Subcutaneous adipose tissue (tissue), 4 donors: ENCODE measurements around the gene PTBP3. TPM values are rescaled to one million over a fixed set of nuclear protein-coding genes. Genes with fewer than 3 reads are reported as not detected.

ENCODE experiments used
- total RNA-seq, 4 donors: library from RNA; depleted of rRNA; stranded (reverse); fragments of >200 nt; gene quantifications; one replicate each; pipeline ENCODE4 v1.1.0, GENCODE V29; 2016
- TF ChIP-seq, protein P1 (sequence below): fragments of 450-650 bp; IDR thresholded peaks from one replicate; pipeline ENCODE4 v1.5.1; 2016; ENCODE audit warnings: low read depth, mild to moderate bottlenecking, control low read depth, antibody characterized with exemption, moderate library complexity

Gene PTBP3
- total RNA-seq, 4 donors from 2014 or later = 27.3 to 51.8 (median 37.9) TPM

DNA sequence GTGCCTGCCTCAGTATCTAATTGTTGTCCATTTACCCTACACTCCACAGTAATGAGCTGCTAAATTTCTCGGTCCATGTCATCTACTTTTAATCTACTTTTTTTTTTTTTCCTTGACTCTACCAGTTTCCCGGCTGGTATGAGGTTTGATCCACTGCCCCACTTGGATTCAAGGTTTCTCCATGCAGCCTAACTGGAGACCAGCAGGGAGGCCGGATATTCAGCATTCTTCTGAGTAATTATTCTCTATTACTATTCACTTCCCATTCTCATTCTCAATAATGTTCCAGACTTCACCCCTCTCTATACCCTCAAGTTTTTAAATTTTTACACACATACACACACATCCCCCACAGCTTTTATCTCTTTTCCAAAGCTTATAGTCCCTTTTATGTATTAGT, 107.3 kb downstream of the PTBP3 start:
- TF ChIP-seq, protein P1, sequence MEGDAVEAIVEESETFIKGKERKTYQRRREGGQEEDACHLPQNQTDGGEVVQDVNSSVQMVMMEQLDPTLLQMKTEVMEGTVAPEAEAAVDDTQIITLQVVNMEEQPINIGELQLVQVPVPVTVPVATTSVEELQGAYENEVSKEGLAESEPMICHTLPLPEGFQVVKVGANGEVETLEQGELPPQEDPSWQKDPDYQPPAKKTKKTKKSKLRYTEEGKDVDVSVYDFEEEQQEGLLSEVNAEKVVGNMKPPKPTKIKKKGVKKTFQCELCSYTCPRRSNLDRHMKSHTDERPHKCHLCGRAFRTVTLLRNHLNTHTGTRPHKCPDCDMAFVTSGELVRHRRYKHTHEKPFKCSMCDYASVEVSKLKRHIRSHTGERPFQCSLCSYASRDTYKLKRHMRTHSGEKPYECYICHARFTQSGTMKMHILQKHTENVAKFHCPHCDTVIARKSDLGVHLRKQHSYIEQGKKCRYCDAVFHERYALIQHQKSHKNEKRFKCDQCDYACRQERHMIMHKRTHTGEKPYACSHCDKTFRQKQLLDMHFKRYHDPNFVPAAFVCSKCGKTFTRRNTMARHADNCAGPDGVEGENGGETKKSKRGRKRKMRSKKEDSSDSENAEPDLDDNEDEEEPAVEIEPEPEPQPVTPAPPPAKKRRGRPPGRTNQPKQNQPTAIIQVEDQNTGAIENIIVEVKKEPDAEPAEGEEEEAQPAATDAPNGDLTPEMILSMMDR = no peak

DNA sequence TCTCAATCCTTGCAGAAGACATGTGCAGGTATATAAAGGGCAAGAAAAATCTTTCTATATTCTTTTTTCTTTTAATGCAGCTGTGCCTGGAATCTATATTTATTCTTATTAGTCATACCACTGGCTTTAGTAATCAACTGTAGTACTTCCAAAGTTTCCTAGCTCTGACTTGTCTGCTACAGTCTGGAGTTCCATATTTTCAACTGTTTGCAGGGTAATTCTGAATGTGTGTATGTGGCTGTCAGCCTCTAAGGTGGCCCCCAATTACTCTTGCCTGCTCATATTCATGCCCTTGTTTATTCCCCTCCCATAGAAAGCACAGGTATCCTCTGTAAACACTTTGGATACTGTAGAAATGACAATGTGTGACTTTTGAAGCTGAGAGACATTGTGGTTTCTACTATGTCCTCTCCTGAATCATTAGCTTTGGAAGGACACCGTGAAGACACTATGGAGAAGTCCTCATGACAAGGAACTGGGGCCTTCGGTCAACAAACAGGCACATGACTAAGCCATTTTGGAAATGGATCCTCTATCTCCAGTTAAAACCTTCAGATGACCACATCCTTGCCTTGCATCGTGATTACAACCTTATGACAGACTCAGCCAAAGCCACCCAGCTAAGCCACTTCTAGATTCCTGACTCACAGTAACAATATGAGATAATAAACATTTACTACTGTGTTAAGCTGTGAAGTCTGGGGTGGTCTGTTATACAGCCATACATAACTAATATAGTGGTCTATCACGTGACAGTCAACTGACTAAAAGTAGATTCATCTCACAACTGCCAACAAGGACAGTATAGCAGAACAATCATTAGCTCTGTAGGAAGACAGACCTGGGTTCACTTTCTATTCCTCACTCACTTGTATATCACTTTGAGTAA, 108.8 kb downstream of the PTBP3 start:
- TF ChIP-seq, protein P1 = no peak

DNA sequence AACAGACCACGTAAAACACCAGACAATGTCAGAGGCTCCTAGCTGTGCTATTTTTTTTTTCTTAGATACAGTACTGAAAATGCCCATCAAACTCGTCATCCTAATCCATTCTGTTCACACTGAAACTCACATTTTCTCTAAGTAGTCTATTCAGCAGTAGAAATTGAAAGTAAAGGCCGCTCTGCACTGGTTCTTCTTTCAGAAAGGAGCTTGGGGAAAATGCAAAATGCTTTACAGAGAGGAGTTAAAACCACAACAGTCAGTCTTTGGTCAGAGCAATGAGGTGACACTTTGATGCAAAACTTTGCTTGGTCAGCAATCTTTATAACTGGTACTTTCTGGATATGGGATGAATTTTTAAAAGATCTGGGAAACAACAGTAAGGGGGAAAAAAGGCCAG, 114.5 kb downstream of the PTBP3 start:
- TF ChIP-seq, protein P1 = no peak

DNA sequence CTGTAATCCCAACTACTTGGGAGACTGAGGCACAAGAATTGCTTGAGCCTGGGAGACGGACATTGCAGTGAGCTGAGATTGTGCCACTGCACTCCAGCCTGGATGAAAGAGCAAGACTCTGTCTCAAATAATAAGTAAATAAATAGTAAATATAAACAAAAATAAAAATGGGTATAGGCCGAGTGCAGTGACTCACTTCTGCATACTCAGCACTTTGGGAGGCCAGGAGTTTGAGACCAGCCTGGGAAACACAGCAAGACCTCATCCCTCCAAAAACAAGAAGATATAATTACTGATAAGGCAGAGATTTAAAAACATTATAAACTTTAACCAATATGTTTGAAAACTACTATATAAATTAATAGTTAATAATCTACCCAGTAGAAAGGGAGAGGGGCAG, 120.5 kb downstream of the PTBP3 start:
- TF ChIP-seq, protein P1 = no peak

DNA sequence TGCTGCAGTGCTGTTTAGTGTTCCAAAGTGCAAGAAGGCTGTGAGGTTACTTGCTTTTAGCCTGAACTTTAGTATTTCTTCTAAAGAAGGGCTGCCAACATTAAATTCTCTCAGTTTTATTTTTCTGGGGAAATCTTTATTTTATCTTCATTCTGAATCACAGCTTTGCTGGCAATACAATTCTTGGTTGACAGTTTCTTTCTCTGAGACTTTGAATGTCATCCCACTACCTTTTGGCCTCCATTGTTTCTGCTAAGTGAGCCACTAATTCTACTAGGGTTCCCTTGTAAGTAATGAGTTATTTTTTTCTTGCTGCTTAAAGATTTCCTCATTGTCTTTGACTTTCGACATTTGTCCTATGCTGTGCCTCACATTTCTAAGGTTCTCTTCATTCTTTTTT, 126.0 kb downstream of the PTBP3 start:
- TF ChIP-seq, protein P1 = no peak

DNA sequence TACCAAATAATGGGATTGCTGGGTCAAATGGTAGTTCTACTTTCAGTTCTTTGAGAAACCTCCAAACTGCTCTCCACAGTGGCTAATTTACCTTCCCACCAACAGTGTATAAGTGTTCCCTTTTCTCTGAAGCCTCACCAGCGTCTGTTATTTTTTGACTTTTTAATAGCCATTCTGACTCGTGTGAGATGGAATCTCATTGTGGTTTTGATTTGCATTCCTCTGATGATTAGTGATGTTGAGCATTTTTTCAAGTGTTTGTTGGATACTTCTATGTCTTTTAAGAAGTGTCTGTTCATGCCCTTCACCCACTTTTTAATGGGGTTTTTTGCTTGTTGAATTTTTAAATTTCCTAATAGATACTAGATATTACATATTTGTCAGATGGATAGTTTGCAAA, 129.9 kb downstream of the PTBP3 start:
- TF ChIP-seq, protein P1 = no peak

DNA sequence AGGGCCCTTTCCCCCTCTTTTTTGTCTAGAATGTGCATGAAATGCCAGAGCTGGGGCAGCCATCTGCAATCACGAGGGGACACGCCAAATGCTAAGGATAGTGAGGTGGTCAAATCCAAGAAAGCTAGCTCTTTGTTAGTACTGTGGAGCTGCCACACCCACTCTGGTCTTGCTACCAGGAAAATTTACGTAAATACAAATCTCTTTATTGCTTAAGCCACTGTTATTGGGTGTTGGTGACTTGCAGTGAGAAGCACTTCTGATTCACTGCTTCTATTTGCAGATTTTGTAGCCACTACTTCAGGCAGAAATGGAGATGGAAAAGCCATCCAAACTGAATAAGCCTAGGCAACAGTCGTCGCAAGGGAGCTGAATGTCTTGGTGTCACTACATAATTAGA, 132.7 kb downstream of the PTBP3 start:
- TF ChIP-seq, protein P1 = no peak
